Neutrophil (primary cell): ENCODE results near the gene OXSR1.
A peak's percentile ranks its signal among the peaks of the same experiment; 100 is the strongest.

Experiments
- H3K27ac ChIP-seq: fragments of 200-600 bp; sonication (generic); 2 replicates; pipeline ENCODE4 v1.5.1; 2016; ENCODE audit warnings: mild to moderate bottlenecking, moderate library complexity
- H3K27me3 ChIP-seq: fragments of 200-600 bp; sonication (generic); 2 replicates; pipeline ENCODE4 v1.6.0; 2016; ENCODE audit warnings: mild to moderate bottlenecking
- H3K36me3 ChIP-seq: fragments of 200-600 bp; sonication (generic); 2 replicates; pipeline ENCODE4 v1.5.1; 2017
- H3K4me1 ChIP-seq, 2 experiments: fragments of 200-600 bp in 1 of 2; sonication (generic) in 1 of 2; 1 replicate in 1 of 2; 2 replicates in 1 of 2; pipeline versions ENCODE4 v1.5.1 to v1.6.1; 2013 to 2016; ENCODE audit warnings: low read depth in 1 of 2, low read length in 1 of 2, mild to moderate bottlenecking in 1 of 2, moderate library complexity in 1 of 2; ENCODE audit not compliant: control insufficient read depth in 1 of 2, insufficient read depth in 1 of 2
- H3K4me3 ChIP-seq, 2 experiments: fragments of 200-600 bp in 1 of 2; sonication (generic) in 1 of 2; 1 replicate in 1 of 2; 2 replicates in 1 of 2; pipeline ENCODE4 v1.5.1; 2013 to 2016; ENCODE audit warnings: low read depth in 1 of 2, low read length in 1 of 2, mild to moderate bottlenecking in 1 of 2, moderate library complexity in 1 of 2
- H3K9me3 ChIP-seq: fragments of 200-600 bp; sonication (generic); 2 replicates; pipeline ENCODE4 v1.5.1; 2016
- TF ChIP-seq, protein P1 (sequence below): fragments of 200-600 bp; sonication (generic); IDR thresholded peaks from 2 replicates; pipeline ENCODE4 v1.5.1; 2016; ENCODE audit warnings: antibody characterized with exemption

The OXSR1 gene

GRCh38 chr3:38222032-38222634 lies 56.8 kb downstream of the OXSR1 start:
- TF ChIP-seq, protein P1, sequence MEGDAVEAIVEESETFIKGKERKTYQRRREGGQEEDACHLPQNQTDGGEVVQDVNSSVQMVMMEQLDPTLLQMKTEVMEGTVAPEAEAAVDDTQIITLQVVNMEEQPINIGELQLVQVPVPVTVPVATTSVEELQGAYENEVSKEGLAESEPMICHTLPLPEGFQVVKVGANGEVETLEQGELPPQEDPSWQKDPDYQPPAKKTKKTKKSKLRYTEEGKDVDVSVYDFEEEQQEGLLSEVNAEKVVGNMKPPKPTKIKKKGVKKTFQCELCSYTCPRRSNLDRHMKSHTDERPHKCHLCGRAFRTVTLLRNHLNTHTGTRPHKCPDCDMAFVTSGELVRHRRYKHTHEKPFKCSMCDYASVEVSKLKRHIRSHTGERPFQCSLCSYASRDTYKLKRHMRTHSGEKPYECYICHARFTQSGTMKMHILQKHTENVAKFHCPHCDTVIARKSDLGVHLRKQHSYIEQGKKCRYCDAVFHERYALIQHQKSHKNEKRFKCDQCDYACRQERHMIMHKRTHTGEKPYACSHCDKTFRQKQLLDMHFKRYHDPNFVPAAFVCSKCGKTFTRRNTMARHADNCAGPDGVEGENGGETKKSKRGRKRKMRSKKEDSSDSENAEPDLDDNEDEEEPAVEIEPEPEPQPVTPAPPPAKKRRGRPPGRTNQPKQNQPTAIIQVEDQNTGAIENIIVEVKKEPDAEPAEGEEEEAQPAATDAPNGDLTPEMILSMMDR = no peak
- H3K4me3 ChIP-seq = no peak overlapping the region
- no peaks in the 10 kb centered on the region for H3K4me1 ChIP-seq
- no peaks in the 10 kb centered on the region for H3K27me3 ChIP-seq
- no peak overlapping the region for H3K27ac ChIP-seq
- peaks cover 27% of the 10 kb centered on the region for H3K36me3 ChIP-seq
- no peaks in the 10 kb centered on the region for H3K9me3 ChIP-seq

DNA sequence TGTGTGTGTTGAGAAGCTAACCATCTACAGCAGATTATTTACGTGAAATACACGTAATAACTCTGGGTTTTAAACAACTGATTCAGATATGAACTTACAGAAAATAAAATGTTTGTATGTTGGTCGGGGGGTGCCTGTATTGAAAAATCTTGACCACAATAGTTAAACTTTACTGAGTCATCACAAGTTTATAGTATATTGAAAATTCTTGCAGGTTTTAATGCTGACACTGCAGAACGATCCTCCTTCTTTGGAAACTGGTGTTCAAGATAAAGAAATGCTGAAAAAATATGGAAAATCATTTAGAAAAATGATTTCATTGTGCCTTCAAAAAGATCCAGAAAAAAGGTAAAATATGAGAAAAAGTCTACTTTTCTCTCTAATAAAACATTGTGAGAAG lies 59.0 kb downstream of the OXSR1 start:
- Histone ChIP-seq H3K4me1 (peaks cover 10 to 14% of the 10 kb centered on the region in 2 experiments), H3K27ac (no peak overlapping the region), H3K4me3 (no peak overlapping the region), H3K36me3 (peaks cover 27% of the 10 kb centered on the region), H3K27me3 (no peaks in the 10 kb centered on the region), H3K9me3 (no peaks in the 10 kb centered on the region)
- TF ChIP-seq, protein P1 = no peak

GRCh38 chr3:38226273-38226672 lies 60.9 kb downstream of the OXSR1 start:
- Histone ChIP-seq H3K4me3 (no peak overlapping the region), H3K4me1 (peaks cover 10 to 14% of the 10 kb centered on the region in 2 experiments), H3K27ac (no peak overlapping the region), H3K27me3 (no peaks in the 10 kb centered on the region), H3K9me3 (no peaks in the 10 kb centered on the region), H3K36me3 (peaks cover 35% of the 10 kb centered on the region)
- TF ChIP-seq, protein P1 = no peak

DNA sequence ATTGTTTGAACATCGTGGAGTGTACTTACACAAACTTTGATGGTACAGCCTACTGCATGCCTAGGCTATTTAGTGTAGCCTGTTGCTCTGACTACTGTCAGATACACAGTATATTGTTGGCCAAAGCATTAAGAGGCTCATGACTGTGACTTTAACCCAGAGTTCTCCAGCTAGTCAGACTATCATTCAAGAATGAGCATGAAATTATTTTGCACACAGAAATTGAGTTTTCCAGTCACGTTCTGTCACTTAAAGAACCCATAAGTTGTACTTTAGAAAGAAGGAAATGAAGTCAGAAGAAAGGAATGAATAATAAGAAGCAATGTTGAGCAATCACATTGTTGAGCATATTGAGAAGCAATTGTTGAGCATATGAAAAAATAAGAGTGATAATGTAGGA lies 62.7 kb downstream of the OXSR1 start:
- H3K27ac ChIP-seq = peak overlapping the region; percentile 68
- peaks cover 38% of the 10 kb centered on the region for H3K36me3 ChIP-seq
- H3K4me3 ChIP-seq = no peak overlapping the region
- H3K4me1 ChIP-seq = peaks cover 10 to 17% of the 10 kb centered on the region in 2 experiments
- H3K9me3 ChIP-seq = no peaks in the 10 kb centered on the region
- H3K27me3 ChIP-seq = no peaks in the 10 kb centered on the region
- TF ChIP-seq, protein P1 = no peak

DNA sequence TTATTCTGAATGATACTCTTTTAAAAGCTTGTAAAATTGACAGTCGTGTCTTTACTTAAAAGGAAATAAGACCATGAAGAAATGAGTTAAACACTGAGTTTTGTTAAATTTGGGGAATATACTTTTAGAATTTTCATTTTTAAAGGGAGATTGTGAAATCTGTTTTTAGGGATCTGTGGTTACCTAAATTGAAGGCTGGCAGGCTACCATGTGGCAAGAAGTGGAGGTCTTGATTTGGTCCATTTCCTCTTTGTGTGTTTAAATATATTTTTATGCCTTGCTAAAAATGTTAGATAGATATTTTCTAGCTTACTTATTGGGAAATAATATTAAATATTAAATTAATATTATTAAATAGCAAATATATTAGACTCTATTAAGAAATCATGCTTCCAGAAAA lies 63.7 kb downstream of the OXSR1 start:
- H3K27ac ChIP-seq = peak overlapping the region; percentile 68
- H3K27me3 ChIP-seq = no peaks in the 10 kb centered on the region
- no peaks in the 10 kb centered on the region for H3K9me3 ChIP-seq
- H3K36me3 ChIP-seq = peaks cover 38% of the 10 kb centered on the region
- peaks cover 10 to 18% of the 10 kb centered on the region in 2 experiments for H3K4me1 ChIP-seq
- TF ChIP-seq, protein P1 = no peak
- no peak overlapping the region for H3K4me3 ChIP-seq
